Esophagus muscularis mucosa (tissue), 4 donors: ENCODE results near the gene RASGRF2. TPM values are rescaled to one million over a fixed set of nuclear protein-coding genes. Genes with fewer than 3 reads are reported as not detected.

Source experiments
- DNase-seq: peaks from one replicate; pipeline ENCODE4 v3.0.0-alpha.2; 2017; ENCODE audit errors: extremely low spot score
- H3K27ac ChIP-seq, 4 donors: fragments of 200-600 bp; sonication (generic); replicated peaks in 1 of 4; 1 replicate in 3 of 4; 2 replicates in 1 of 4; pipeline ENCODE4 v1.5.1; 2016 to 2019; ENCODE audit warnings: mild to moderate bottlenecking in 1 of 4
- H3K27me3 ChIP-seq, 4 donors: fragments of 200-600 bp; sonication (generic); one replicate each; pipeline versions ENCODE4 v1.5.1 to v1.6.0; 2016 to 2019
- H3K36me3 ChIP-seq, 4 donors: fragments of 200-600 bp; sonication (generic); one replicate each; pipeline ENCODE4 v1.5.1; 2016 to 2019
- H3K4me1 ChIP-seq, 4 donors: fragments of 200-600 bp; sonication (generic); one replicate each; pipeline ENCODE4 v1.5.1; 2016 to 2019
- H3K4me3 ChIP-seq, 4 donors: fragments of 200-600 bp; sonication (generic); 1 replicate in 2 of 4; 2 replicates in 2 of 4; pipeline ENCODE4 v1.5.1; 2016 to 2019; ENCODE audit warnings: mild to moderate bottlenecking in 4 of 4, moderate library complexity in 1 of 4
- H3K9me3 ChIP-seq, 4 donors: fragments of 200-600 bp; sonication (generic); 1 replicate in 3 of 4; 2 replicates in 1 of 4; pipeline ENCODE4 v1.5.1; 2016 to 2019
- EP300 ChIP-seq: sonication (generic); formaldehyde crosslinking; IDR thresholded peaks from one replicate; pipeline ENCODE4 v1.6.1; 2017; ENCODE audit warnings: antibody characterized with exemption
- POLR2A ChIP-seq: fragments of 450-650 bp; IDR thresholded peaks from one replicate; pipeline ENCODE4 v1.6.1; 2017; ENCODE audit warnings: antibody characterized with exemption, moderate library complexity, mild to moderate bottlenecking, low read depth
- POLR2AphosphoS5 ChIP-seq, 2 donors: sonication (generic); formaldehyde crosslinking; IDR thresholded peaks; one replicate each; pipeline ENCODE4 v1.6.1; 2017; ENCODE audit warnings: antibody characterized with exemption in 2 of 2
- WGBS: methylation state at CpG from one replicate; pipeline ENCODE4 v1.1.5; 2018; 5-methylcytosine and 5-hydroxymethylcytosine counted together
- intact Hi-C: fragments of 100-400 bp; cut with DNase I; formaldehyde crosslinking; loops from one replicate; pipeline ENCODE4 v1.15.1; 2023
- total RNA-seq, 4 donors: library from RNA; depleted of rRNA; stranded (reverse); fragments of >200 nt; gene quantifications; one replicate each; pipeline versions ENCODE4 v1.1.0 to v1.2.1, GENCODE V29; 2016
- TF ChIP-seq, protein P1 (sequence below), 3 experiments: fragments of 200-600 bp in 2 of 3; fragments of 450-650 bp in 1 of 3; sonication (generic) in 2 of 3; IDR thresholded peaks; one replicate each; pipeline ENCODE4 v1.5.1; 2017 to 2019; ENCODE audit warnings: antibody characterized with exemption in 3 of 3, mild to moderate bottlenecking in 2 of 3, moderate library complexity in 1 of 3

RASGRF2 gene
- total RNA-seq, 4 donors from 2014 or later, result 4.2 to 7.6 (median 5.9) TPM

- no peak for DNase-seq
- H3K27ac ChIP-seq, result no peak overlapping the region
- WGBS, result 96% methylated on average over 2 of the region's 2 CpGs
- TF ChIP-seq POLR2A (no peak), EP300 (no peak), POLR2AphosphoS5 (IDR thresholded peaks at IDR 0.05) (no peak)
- TF ChIP-seq, protein P1, sequence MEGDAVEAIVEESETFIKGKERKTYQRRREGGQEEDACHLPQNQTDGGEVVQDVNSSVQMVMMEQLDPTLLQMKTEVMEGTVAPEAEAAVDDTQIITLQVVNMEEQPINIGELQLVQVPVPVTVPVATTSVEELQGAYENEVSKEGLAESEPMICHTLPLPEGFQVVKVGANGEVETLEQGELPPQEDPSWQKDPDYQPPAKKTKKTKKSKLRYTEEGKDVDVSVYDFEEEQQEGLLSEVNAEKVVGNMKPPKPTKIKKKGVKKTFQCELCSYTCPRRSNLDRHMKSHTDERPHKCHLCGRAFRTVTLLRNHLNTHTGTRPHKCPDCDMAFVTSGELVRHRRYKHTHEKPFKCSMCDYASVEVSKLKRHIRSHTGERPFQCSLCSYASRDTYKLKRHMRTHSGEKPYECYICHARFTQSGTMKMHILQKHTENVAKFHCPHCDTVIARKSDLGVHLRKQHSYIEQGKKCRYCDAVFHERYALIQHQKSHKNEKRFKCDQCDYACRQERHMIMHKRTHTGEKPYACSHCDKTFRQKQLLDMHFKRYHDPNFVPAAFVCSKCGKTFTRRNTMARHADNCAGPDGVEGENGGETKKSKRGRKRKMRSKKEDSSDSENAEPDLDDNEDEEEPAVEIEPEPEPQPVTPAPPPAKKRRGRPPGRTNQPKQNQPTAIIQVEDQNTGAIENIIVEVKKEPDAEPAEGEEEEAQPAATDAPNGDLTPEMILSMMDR (IDR thresholded peaks at IDR 0.05), result no peak
- no peak overlapping the region for H3K4me3 ChIP-seq
- intact Hi-C loops, result no loop called here
- no peaks in the 10 kb centered on the region for H3K36me3 ChIP-seq
- no peaks in the 10 kb centered on the region for H3K27me3 ChIP-seq
- H3K4me1 ChIP-seq, result no peaks in the 10 kb centered on the region
- H3K9me3 ChIP-seq, result peaks cover 0 to 7% (median 2%) of the 10 kb centered on the region in 4 donors
Observed at GRCh38 chr5:81035522-81035921, 75.4 kb downstream of the RASGRF2 start.

- H3K36me3 ChIP-seq, result no peaks in the 10 kb centered on the region
- H3K9me3 ChIP-seq, result peaks cover 0 to 7% (median 2%) of the 10 kb centered on the region in 4 donors
- intact Hi-C loops, result no loop called here
- no peak overlapping the region for H3K27ac ChIP-seq
- no peaks in the 10 kb centered on the region for H3K27me3 ChIP-seq
- H3K4me1 ChIP-seq, result no peaks in the 10 kb centered on the region
- TF ChIP-seq EP300 (no peak), POLR2AphosphoS5 (IDR thresholded peaks at IDR 0.05) (no peak), POLR2A (no peak)
- TF ChIP-seq, protein P1 (IDR thresholded peaks at IDR 0.05), result no peak
- 82% methylated on average over 1 of the region's 1 CpG for WGBS
- H3K4me3 ChIP-seq, result no peak overlapping the region
- DNase-seq, result no peak
Observed at GRCh38 chr5:81038495-81038894, 78.3 kb downstream of the RASGRF2 start.

GRCh38 chr5:81044868-81045267 lies 84.7 kb downstream of the RASGRF2 start:
- TF ChIP-seq, protein P1 (IDR thresholded peaks at IDR 0.05), result no peak
- TF ChIP-seq POLR2A, result no peak
- TF ChIP-seq POLR2AphosphoS5 (IDR thresholded peaks at IDR 0.05), result no peak
- no peak for TF ChIP-seq EP300
- WGBS, result 79% methylated on average over 4 of the region's 4 CpGs
- H3K27me3 ChIP-seq, result no peaks in the 10 kb centered on the region
- H3K9me3 ChIP-seq, result no peaks in the 10 kb centered on the region
- no peak for DNase-seq
- H3K4me1 ChIP-seq, result no peaks in the 10 kb centered on the region
- no peaks in the 10 kb centered on the region for H3K36me3 ChIP-seq
- H3K27ac ChIP-seq, result no peak overlapping the region
- H3K4me3 ChIP-seq, result no peak overlapping the region
- intact Hi-C loops, result no loop called here

GRCh38 chr5:81045389-81045807 lies 85.2 kb downstream of the RASGRF2 start:
- H3K27ac ChIP-seq, result no peak overlapping the region

DNA sequence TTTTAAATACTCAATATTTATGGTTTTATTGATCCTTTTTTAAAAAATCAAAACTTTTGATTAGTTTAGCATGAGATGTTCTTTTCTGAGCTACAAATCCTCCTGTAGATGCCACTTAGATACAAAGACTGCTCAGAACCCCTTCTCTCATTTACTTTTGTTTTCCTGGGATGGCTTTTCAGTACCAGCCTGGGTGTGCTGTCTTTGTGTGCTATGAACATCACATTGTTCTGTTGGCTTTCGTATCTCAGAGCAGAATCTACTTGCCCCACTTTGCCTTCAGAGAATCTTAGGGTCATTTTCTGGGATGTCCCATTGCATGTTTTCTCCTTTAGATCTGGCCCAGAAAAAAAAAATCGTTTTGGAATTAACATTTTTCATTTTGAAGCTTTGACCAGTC lies 85.9 kb downstream of the RASGRF2 start:
- no peak overlapping the region for H3K27ac ChIP-seq
- H3K9me3 ChIP-seq, result no peaks in the 10 kb centered on the region
- H3K36me3 ChIP-seq, result no peaks in the 10 kb centered on the region
- WGBS, result 63% methylated on average over 2 of the region's 2 CpGs
- H3K27me3 ChIP-seq, result no peaks in the 10 kb centered on the region
- no peak overlapping the region for H3K4me3 ChIP-seq
- TF ChIP-seq POLR2AphosphoS5 (IDR thresholded peaks at IDR 0.05), result no peak
- no peak for TF ChIP-seq POLR2A
- TF ChIP-seq, protein P1 (IDR thresholded peaks at IDR 0.05), result no peak
- no peak for TF ChIP-seq EP300
- intact Hi-C loops, result no loop called here
- DNase-seq, result no peak
- H3K4me1 ChIP-seq, result no peaks in the 10 kb centered on the region

More at GRCh38 chr5:81045389-81045807, 85.2 kb downstream of the RASGRF2 start:
- Histone ChIP-seq H3K36me3 (no peaks in the 10 kb centered on the region), H3K4me3 (no peak overlapping the region), H3K9me3 (no peaks in the 10 kb centered on the region), H3K4me1 (no peaks in the 10 kb centered on the region), H3K27me3 (no peaks in the 10 kb centered on the region)
- TF ChIP-seq POLR2AphosphoS5 (IDR thresholded peaks at IDR 0.05) (no peak), EP300 (no peak), POLR2A (no peak)
- TF ChIP-seq, protein P1 (IDR thresholded peaks at IDR 0.05), result no peak
- no peak for DNase-seq
- intact Hi-C loops, result no loop called here
